OCI-LY1 (cell line): Measurements from ENCODE around the gene SZT2.

Experiments
- H2AFZ ChIP-seq: fragments of 200-600 bp; sonication (generic), shearing (Covaris generic); 2 replicates; pipeline ENCODE4 v1.6.0; 2014; ENCODE audit warnings: antibody characterized with exemption, mild to moderate bottlenecking, low read length
- H3F3A ChIP-seq: fragments of 200-600 bp; sonication (generic), shearing (Covaris generic); 2 replicates; pipeline ENCODE4 v1.6.0; 2014; ENCODE audit warnings: mild to moderate bottlenecking, antibody characterized with exemption, low read length, moderate library complexity; ENCODE audit not compliant: insufficient read depth
- H3K27ac ChIP-seq: fragments of 200-600 bp; sonication (generic); 2 replicates; pipeline ENCODE4 v1.5.1; 2014; ENCODE audit warnings: low read length, mixed run types, mild to moderate bottlenecking, low read depth; ENCODE audit not compliant: poor library complexity, severe bottlenecking
- H3K27me3 ChIP-seq: fragments of 200-600 bp; sonication (generic); 2 replicates; pipeline ENCODE4 v1.6.0; 2014; ENCODE audit warnings: antibody characterized with exemption, mild to moderate bottlenecking, low read length, moderate library complexity; ENCODE audit not compliant: insufficient read depth
- H3K36me3 ChIP-seq: fragments of 200-600 bp; sonication (generic); 2 replicates; pipeline ENCODE4 v1.6.1; 2014; ENCODE audit warnings: mild to moderate bottlenecking, antibody characterized with exemption, low read length, moderate library complexity, mixed read lengths; ENCODE audit not compliant: insufficient read depth
- H3K4me1 ChIP-seq: fragments of 200-600 bp; sonication (generic); 2 replicates; pipeline ENCODE4 v1.5.1; 2014; ENCODE audit warnings: mild to moderate bottlenecking, low read length, moderate library complexity; ENCODE audit not compliant: insufficient read depth, severe bottlenecking
- H3K4me2 ChIP-seq: fragments of 200-600 bp; sonication (generic), shearing (Covaris generic); 2 replicates; pipeline ENCODE4 v1.6.1; 2014; ENCODE audit warnings: low read length
- H3K4me3 ChIP-seq: fragments of 200-600 bp; sonication (generic); 2 replicates; pipeline ENCODE4 v1.5.1; 2014; ENCODE audit warnings: low read length, low read depth, mild to moderate bottlenecking, mixed read lengths; ENCODE audit not compliant: poor library complexity, severe bottlenecking
- H3K79me2 ChIP-seq: fragments of 200-600 bp; shearing (Covaris generic); 2 replicates; pipeline ENCODE4 v1.6.1; 2016; ENCODE audit warnings: mixed run types, low read length, mixed read lengths; ENCODE audit not compliant: insufficient read depth
- H3K9ac ChIP-seq: fragments of 200-600 bp; sonication (generic), shearing (Covaris generic); 2 replicates; pipeline ENCODE4 v1.6.1; 2014; ENCODE audit warnings: mild to moderate bottlenecking, low read length, mixed read lengths
- H3K9me2 ChIP-seq: fragments of 200-600 bp; sonication (generic), shearing (Covaris generic); 2 replicates; pipeline ENCODE4 v1.6.1; 2014; ENCODE audit warnings: low read depth, mild to moderate bottlenecking, low read length, mixed read lengths
- H3K9me3 ChIP-seq: fragments of 200-600 bp; shearing (Covaris generic); 2 replicates; pipeline ENCODE4 v1.6.1; 2014; ENCODE audit warnings: low read length, mixed read lengths
- H4K20me1 ChIP-seq: fragments of 200-600 bp; sonication (generic), shearing (Covaris generic); 2 replicates; pipeline ENCODE4 v1.6.0; 2016; ENCODE audit warnings: mild to moderate bottlenecking, low read length; ENCODE audit not compliant: insufficient read depth
- EZH2 ChIP-seq: fragments of 200-600 bp; sonication (generic), shearing (Covaris generic); IDR thresholded peaks from 2 replicates; pipeline ENCODE4 v1.8.0; 2017; ENCODE audit warnings: borderline replicate concordance, mixed run types, mild to moderate bottlenecking, antibody characterized with exemption, low read length, moderate library complexity, mixed read lengths
- TF ChIP-seq, protein P1 (sequence below): fragments of 200-600 bp; sonication (generic), shearing (Covaris generic); IDR thresholded peaks from 2 replicates; pipeline ENCODE4 v1.5.1; 2017; ENCODE audit warnings: mild to moderate bottlenecking, antibody characterized with exemption, low read length, moderate library complexity, mixed read lengths

The SZT2 gene

DNA sequence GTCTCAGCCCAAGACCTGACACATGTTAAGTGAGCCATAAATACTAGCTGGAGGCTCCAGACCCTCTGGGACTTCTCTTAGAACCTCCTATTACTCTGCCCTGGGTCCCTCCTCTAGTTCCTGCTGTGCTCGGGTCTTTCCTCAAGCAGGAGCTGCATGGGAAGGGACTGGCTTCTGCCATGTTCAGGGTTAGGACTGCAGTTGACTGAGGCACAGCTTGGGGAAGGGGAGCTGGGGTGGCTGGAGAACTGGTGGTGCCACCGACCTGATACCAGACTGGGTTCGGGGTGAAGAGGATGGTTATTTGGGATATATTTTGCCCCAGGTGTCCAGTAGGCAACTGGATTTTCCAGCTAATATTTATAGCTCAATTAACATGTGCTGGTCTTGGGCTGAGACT is 48.3 kb downstream of the SZT2 start:
- Histone ChIP-seq H3K9me2 (no peaks in the 10 kb centered on the region), H3K79me2 (no peaks in the 10 kb centered on the region), H3K27ac (no peak overlapping the region), H4K20me1 (no peaks in the 10 kb centered on the region), H3K9me3 (no peaks in the 10 kb centered on the region), H3K9ac (no peak overlapping the region), H3K4me3 (no peak overlapping the region), H3K27me3 (no peaks in the 10 kb centered on the region), H3F3A (no peaks in the 10 kb centered on the region), H3K4me2 (no peak overlapping the region), H2AFZ (no peak overlapping the region), H3K4me1 (no peaks in the 10 kb centered on the region), H3K36me3 (peaks cover 35% of the 10 kb centered on the region)
- TF ChIP-seq EZH2, result no peak
- TF ChIP-seq, protein P1, sequence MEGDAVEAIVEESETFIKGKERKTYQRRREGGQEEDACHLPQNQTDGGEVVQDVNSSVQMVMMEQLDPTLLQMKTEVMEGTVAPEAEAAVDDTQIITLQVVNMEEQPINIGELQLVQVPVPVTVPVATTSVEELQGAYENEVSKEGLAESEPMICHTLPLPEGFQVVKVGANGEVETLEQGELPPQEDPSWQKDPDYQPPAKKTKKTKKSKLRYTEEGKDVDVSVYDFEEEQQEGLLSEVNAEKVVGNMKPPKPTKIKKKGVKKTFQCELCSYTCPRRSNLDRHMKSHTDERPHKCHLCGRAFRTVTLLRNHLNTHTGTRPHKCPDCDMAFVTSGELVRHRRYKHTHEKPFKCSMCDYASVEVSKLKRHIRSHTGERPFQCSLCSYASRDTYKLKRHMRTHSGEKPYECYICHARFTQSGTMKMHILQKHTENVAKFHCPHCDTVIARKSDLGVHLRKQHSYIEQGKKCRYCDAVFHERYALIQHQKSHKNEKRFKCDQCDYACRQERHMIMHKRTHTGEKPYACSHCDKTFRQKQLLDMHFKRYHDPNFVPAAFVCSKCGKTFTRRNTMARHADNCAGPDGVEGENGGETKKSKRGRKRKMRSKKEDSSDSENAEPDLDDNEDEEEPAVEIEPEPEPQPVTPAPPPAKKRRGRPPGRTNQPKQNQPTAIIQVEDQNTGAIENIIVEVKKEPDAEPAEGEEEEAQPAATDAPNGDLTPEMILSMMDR, result no peak

DNA sequence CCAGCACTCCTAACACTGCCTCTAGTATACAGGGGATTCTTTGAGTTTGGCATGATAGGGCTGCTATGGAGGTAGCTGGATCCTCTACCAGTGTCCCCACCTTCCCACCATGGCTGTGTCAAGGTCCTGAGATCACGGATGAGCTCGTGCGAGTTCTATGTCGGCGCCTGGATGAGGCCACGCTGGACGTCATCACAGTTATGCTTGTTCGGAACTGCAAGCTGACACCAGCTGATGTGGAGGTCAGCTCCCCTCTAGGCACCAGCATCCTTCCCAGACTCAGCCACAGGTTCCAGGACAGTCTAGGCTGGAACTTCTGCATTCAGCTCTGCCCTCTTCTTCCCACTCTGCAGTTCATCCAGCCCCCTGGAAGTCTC is 48.9 kb downstream of the SZT2 start:
- H3K4me1 ChIP-seq, result no peaks in the 10 kb centered on the region
- H3K4me3 ChIP-seq, result no peak overlapping the region
- H3F3A ChIP-seq, result no peaks in the 10 kb centered on the region
- H3K4me2 ChIP-seq, result no peak overlapping the region
- TF ChIP-seq EZH2, result no peak
- no peak overlapping the region for H3K27ac ChIP-seq
- H3K9ac ChIP-seq, result no peak overlapping the region
- H3K9me3 ChIP-seq, result no peaks in the 10 kb centered on the region
- no peaks in the 10 kb centered on the region for H3K27me3 ChIP-seq
- H2AFZ ChIP-seq, result no peak overlapping the region
- H3K9me2 ChIP-seq, result no peaks in the 10 kb centered on the region
- H3K79me2 ChIP-seq, result no peaks in the 10 kb centered on the region
- H4K20me1 ChIP-seq, result no peaks in the 10 kb centered on the region
- peaks cover 31% of the 10 kb centered on the region for H3K36me3 ChIP-seq

DNA sequence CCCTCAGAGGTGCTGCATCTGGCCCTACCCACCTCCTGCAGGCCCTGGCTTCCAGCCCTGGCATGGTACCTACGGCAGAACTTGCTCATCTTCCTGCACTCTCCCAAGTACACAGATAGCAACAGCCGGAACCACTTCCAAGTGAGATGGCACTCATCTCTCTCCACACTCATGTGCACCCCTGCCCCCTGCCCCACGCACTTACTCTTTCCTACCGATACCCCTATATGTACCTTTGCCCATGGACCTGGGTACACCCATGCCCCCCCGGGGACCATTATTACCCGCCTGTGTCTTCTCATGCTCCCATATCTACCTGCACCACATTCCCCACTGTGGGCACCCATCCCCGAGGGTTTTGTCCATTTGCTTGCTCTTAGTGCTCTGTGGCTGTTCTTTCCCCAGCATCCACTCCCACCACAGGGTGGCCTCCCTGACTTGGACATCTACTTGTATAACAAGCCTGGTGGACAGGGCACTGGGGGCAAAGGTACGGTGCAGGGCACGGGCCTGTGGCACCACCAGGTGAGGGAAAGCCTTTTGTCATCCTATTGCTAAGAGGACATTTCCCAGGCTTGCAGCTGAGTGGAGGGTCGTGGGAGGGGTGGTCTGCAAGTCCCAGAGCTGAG is 49.4 kb downstream of the SZT2 start:
- no peak overlapping the region for H3K4me3 ChIP-seq
- no peaks in the 10 kb centered on the region for H3K4me1 ChIP-seq
- H4K20me1 ChIP-seq, result no peaks in the 10 kb centered on the region
- no peaks in the 10 kb centered on the region for H3F3A ChIP-seq
- H3K27me3 ChIP-seq, result no peaks in the 10 kb centered on the region
- H3K9me2 ChIP-seq, result no peaks in the 10 kb centered on the region
- H3K36me3 ChIP-seq, result peaks cover 31% of the 10 kb centered on the region; the same call in 1 of the 2 replicates
- H3K79me2 ChIP-seq, result no peaks in the 10 kb centered on the region
- TF ChIP-seq, protein P1, result no peak
- no peak for TF ChIP-seq EZH2
- no peak overlapping the region for H3K27ac ChIP-seq
- H3K9me3 ChIP-seq, result no peaks in the 10 kb centered on the region
- no peak overlapping the region for H3K4me2 ChIP-seq
- no peak overlapping the region for H3K9ac ChIP-seq
- H2AFZ ChIP-seq, result no peak overlapping the region

DNA sequence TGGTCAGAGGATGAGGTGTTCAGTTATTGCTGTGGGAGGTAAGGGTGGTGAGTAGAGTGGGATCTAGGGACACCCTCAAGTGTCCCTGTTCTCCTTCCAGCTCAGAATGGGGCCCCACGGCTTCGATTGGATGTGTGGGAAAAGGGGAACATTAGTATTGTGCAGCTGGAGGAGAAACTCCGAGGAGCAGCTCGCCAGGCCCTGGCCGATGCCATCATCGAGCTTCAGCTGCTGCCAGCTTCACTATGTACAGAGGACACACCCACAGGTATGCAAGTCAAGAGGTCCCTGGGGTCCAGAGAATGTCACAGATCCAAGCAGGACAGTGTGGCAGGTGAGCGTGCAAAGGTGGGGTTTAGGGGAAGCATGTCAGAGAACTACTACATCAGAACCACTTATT is 50.1 kb downstream of the SZT2 start:
- Histone ChIP-seq H3K9me2 (no peaks in the 10 kb centered on the region), H2AFZ (no peak overlapping the region), H3K27ac (no peak overlapping the region), H3K9ac (no peak overlapping the region), H4K20me1 (no peaks in the 10 kb centered on the region), H3K4me1 (no peaks in the 10 kb centered on the region), H3K36me3 (peaks cover 29% of the 10 kb centered on the region; the same call in 1 of the 2 replicates), H3K79me2 (no peaks in the 10 kb centered on the region), H3F3A (no peaks in the 10 kb centered on the region), H3K27me3 (no peaks in the 10 kb centered on the region), H3K4me2 (no peak overlapping the region), H3K9me3 (no peaks in the 10 kb centered on the region), H3K4me3 (no peak overlapping the region)
- TF ChIP-seq, protein P1, result no peak
- TF ChIP-seq EZH2, result no peak
